Neural cell (in vitro differentiated cells): ENCODE data around the gene ANGPTL8. TPM values are rescaled to one million over a fixed set of nuclear protein-coding genes. Genes with fewer than 3 reads are reported as not detected.

Source experiments
- H2AFZ ChIP-seq: fragments of 200-600, 300-800 bp; sonication (generic), shearing (Covaris generic); 2 replicates; pipeline ENCODE4 v1.6.0; 2014; ENCODE audit warnings: low read depth, mild to moderate bottlenecking, antibody characterized with exemption, low read length, moderate library complexity
- H3F3A ChIP-seq: fragments of 200-600 bp; shearing (Covaris generic); 2 replicates; pipeline ENCODE4 v1.6.1; 2016; ENCODE audit warnings: mild to moderate bottlenecking, moderate library complexity, mixed read lengths, antibody characterized with exemption, low read length; ENCODE audit not compliant: insufficient read depth, poor library complexity, severe bottlenecking
- H3K27ac ChIP-seq: fragments of 200-600, 300-800 bp; sonication (generic), shearing (Covaris generic); 2 replicates; pipeline ENCODE4 v1.5.1; 2014; ENCODE audit warnings: mild to moderate bottlenecking, low read length, moderate library complexity
- H3K27me3 ChIP-seq: fragments of 300-800, 200-600 bp; sonication (generic), shearing (Covaris generic); 2 replicates; pipeline ENCODE4 v1.6.0; 2014; ENCODE audit warnings: mild to moderate bottlenecking, low read depth, low read length, moderate library complexity; ENCODE audit not compliant: insufficient read depth
- H3K36me3 ChIP-seq: fragments of 300-800, 200-600 bp; sonication (generic), shearing (Covaris generic); 2 replicates; pipeline ENCODE4 v1.5.1; 2014; ENCODE audit warnings: mild to moderate bottlenecking, antibody characterized with exemption, low read length, moderate library complexity; ENCODE audit not compliant: insufficient read depth
- H3K4me2 ChIP-seq: fragments of 300-800, 200-600 bp; sonication (generic), shearing (Covaris generic); 2 replicates; pipeline ENCODE4 v1.6.0; 2014; ENCODE audit warnings: mild to moderate bottlenecking, low read length
- H3K4me3 ChIP-seq: fragments of 300-800, 200-600 bp; sonication (generic), shearing (Covaris generic); 2 replicates; pipeline ENCODE4 v1.5.1; 2014; ENCODE audit warnings: mild to moderate bottlenecking, low read length, moderate library complexity
- H3K79me2 ChIP-seq: fragments of 200-600 bp; shearing (Covaris generic); replicated peaks from 2 replicates; pipeline ENCODE4 v1.6.0; 2014; ENCODE audit warnings: mild to moderate bottlenecking, low read length, moderate library complexity; ENCODE audit not compliant: insufficient read depth
- H3K9ac ChIP-seq: fragments of 300-800, 200-600 bp; sonication (generic), shearing (Covaris generic); 2 replicates; pipeline ENCODE4 v1.6.1; 2016; ENCODE audit warnings: mild to moderate bottlenecking, low read length, mixed read lengths
- H3K9me2 ChIP-seq: fragments of 200-600 bp; shearing (Covaris generic); 2 replicates; pipeline ENCODE4 v1.6.1; 2016; ENCODE audit warnings: mild to moderate bottlenecking, low read length, mixed read lengths; ENCODE audit not compliant: insufficient read depth
- H3K9me3 ChIP-seq: fragments of 200-600, 300-800 bp; sonication (generic), shearing (Covaris generic); 2 replicates; pipeline ENCODE4 v1.6.1; 2016; ENCODE audit warnings: mild to moderate bottlenecking, mixed run types, low read length, moderate library complexity, mixed read lengths
- H4K20me1 ChIP-seq: fragments of 200-600 bp; shearing (Covaris generic); 2 replicates; pipeline ENCODE4 v1.6.1; 2016; ENCODE audit warnings: mild to moderate bottlenecking, mixed run types; ENCODE audit not compliant: insufficient read depth
- CTCF ChIP-seq: fragments of 450-650 bp; IDR thresholded peaks from 2 replicates; pipeline ENCODE4 v1.5.1; 2014; ENCODE audit warnings: antibody characterized with exemption, mild to moderate bottlenecking, moderate library complexity; ENCODE audit not compliant: poor library complexity, severe bottlenecking
- EP300 ChIP-seq: fragments of 450-650 bp; conservative IDR thresholded peaks from 2 replicates; pipeline ENCODE4 v1.6.1; 2014; ENCODE audit warnings: antibody characterized with exemption, mild to moderate bottlenecking, moderate library complexity; ENCODE audit not compliant: poor library complexity, severe bottlenecking
- EZH2 ChIP-seq: fragments of 200-600, 300-800 bp; shearing (Covaris generic), sonication (generic); IDR thresholded peaks from 2 replicates; pipeline ENCODE4 v1.6.1; 2014; ENCODE audit warnings: antibody characterized with exemption, low read length, borderline replicate concordance, mild to moderate bottlenecking; ENCODE audit not compliant: insufficient read depth, poor library complexity, severe bottlenecking
- MXI1 ChIP-seq: fragments of 450-650 bp; conservative IDR thresholded peaks from 2 replicates; pipeline ENCODE4 v1.6.1; 2014; ENCODE audit warnings: antibody characterized with exemption, mild to moderate bottlenecking; ENCODE audit not compliant: poor library complexity, severe bottlenecking
- POLR2AphosphoS5 ChIP-seq: IDR thresholded peaks from 2 replicates; pipeline ENCODE4 v1.6.1; 2012
- RAD21 ChIP-seq: fragments of 450-650 bp; conservative IDR thresholded peaks from 2 replicates; pipeline ENCODE4 v1.6.1; 2014; ENCODE audit warnings: antibody characterized with exemption, mild to moderate bottlenecking, moderate library complexity
- REST ChIP-seq: IDR thresholded peaks from 2 replicates; pipeline ENCODE4 v1.6.1; 2012; ENCODE audit warnings: borderline replicate concordance
- SMC3 ChIP-seq: fragments of 450-650 bp; conservative IDR thresholded peaks from 2 replicates; pipeline ENCODE4 v1.6.1; 2014; ENCODE audit warnings: antibody characterized with exemption, mild to moderate bottlenecking, moderate library complexity; ENCODE audit not compliant: poor library complexity
- TAF1 ChIP-seq: IDR thresholded peaks from 2 replicates; pipeline ENCODE4 v1.6.1; 2012; ENCODE audit warnings: low read depth
- polyA plus RNA-seq: library from polyadenylated mRNA; depleted of rRNA; stranded (reverse); fragments of >200 nt; gene quantifications from 2 replicates; pipeline ENCODE4 v1.2.3, GENCODE V29; 2014

ANGPTL8 gene
- polyA plus RNA-seq, 1 donor from 2014 or later, result not detected

GRCh38 chr19:11198175-11198534 is 41.3 kb upstream of the ANGPTL8 start:
- Histone ChIP-seq H3K4me3 (peak overlapping the region; percentile 65), H3K79me2 (no peaks in the 10 kb centered on the region), H3F3A (no peaks in the 10 kb centered on the region), H3K27ac (no peak overlapping the region), H4K20me1 (no peaks in the 10 kb centered on the region), H3K9me2 (no peaks in the 10 kb centered on the region), H3K9me3 (no peaks in the 10 kb centered on the region), H3K36me3 (no peaks in the 10 kb centered on the region), H3K4me2 (no peak overlapping the region), H3K27me3 (peaks cover 10% of the 10 kb centered on the region), H2AFZ (no peak overlapping the region), H3K9ac (no peak overlapping the region)
- TF ChIP-seq TAF1, result no peak
- no peak for TF ChIP-seq POLR2AphosphoS5
- no peak for TF ChIP-seq MXI1
- no peak for TF ChIP-seq EZH2
- no peak for TF ChIP-seq EP300
- no peak for TF ChIP-seq RAD21
- no peak for TF ChIP-seq REST

- TF ChIP-seq REST, result no peak
- TF ChIP-seq CTCF, result no peak
- TF ChIP-seq EZH2, result no peak
- no peak for TF ChIP-seq EP300
- no peak for TF ChIP-seq MXI1
- no peak for TF ChIP-seq POLR2AphosphoS5
- TF ChIP-seq SMC3, result no peak
- TF ChIP-seq TAF1, result no peak
- no peak for TF ChIP-seq RAD21
- no peaks in the 10 kb centered on the region for H3K79me2 ChIP-seq
- H3K9ac ChIP-seq, result no peak overlapping the region
- no peak overlapping the region for H2AFZ ChIP-seq
- H4K20me1 ChIP-seq, result no peaks in the 10 kb centered on the region
- no peaks in the 10 kb centered on the region for H3K9me3 ChIP-seq
- no peaks in the 10 kb centered on the region for H3K36me3 ChIP-seq
- H3F3A ChIP-seq, result no peaks in the 10 kb centered on the region
- H3K9me2 ChIP-seq, result no peaks in the 10 kb centered on the region
- H3K4me3 ChIP-seq, result no peak overlapping the region
- no peak overlapping the region for H3K27ac ChIP-seq
- peaks cover 10% of the 10 kb centered on the region for H3K27me3 ChIP-seq
- no peak overlapping the region for H3K4me2 ChIP-seq
Measured at GRCh38 chr19:11198769-11199424, 40.5 kb upstream of the ANGPTL8 start.
